Omental fat pad (tissue), 4 donors: ENCODE measurements around the gene SCYL2. TPM values are rescaled to one million over a fixed set of nuclear protein-coding genes. Genes with fewer than 3 reads are reported as not detected.

Experiments used
- ATAC-seq: fragments of 150-250 bp; one replicate; pipeline ENCODE4 v1.9.1; 2016; ENCODE audit warnings: mild to moderate bottlenecking, moderate library complexity; ENCODE audit not compliant: low FRiP score
- DNase-seq: peaks from one replicate; pipeline ENCODE4 v3.0.0-alpha.2; 2019; ENCODE audit warnings: low spot score
- CTCF ChIP-seq, 3 donors: fragments of 450-650 bp; IDR thresholded peaks; one replicate each; pipeline ENCODE4 v1.5.1; 2016 to 2017; ENCODE audit warnings: antibody characterized with exemption in 3 of 3, mild to moderate bottlenecking in 3 of 3, moderate library complexity in 2 of 3
- total RNA-seq, 4 donors: library from RNA; depleted of rRNA; stranded (reverse); fragments of >200 nt; gene quantifications; one replicate each; pipeline ENCODE4 v1.1.0, GENCODE V29; 2016

The SCYL2 gene
- total RNA-seq, 4 donors from 2014 or later = 30.1 to 42.6 (median 38.2) TPM

- ATAC-seq (peak; percentile 39), DNase-seq (no peak)
- no peak for TF ChIP-seq CTCF (IDR thresholded peaks at IDR 0.05)
Observed at GRCh38 chr12:100234166-100234565, 32.8 kb upstream of the SCYL2 start.

GRCh38 chr12:100234591-100235304 is 32.2 kb upstream of the SCYL2 start:
- no peak for DNase-seq
- peak in 1 of 3 donors; percentile 15 for TF ChIP-seq CTCF (IDR thresholded peaks at IDR 0.05)
- peak; percentile 71 for ATAC-seq

- DNase-seq (no peak), ATAC-seq (no peak)
- TF ChIP-seq CTCF (IDR thresholded peaks at IDR 0.05) = no peak
Observed at GRCh38 chr12:100238801-100239200, 28.2 kb upstream of the SCYL2 start.

GRCh38 chr12:100239589-100239988 is 27.4 kb upstream of the SCYL2 start:
- ATAC-seq (no peak), DNase-seq (no peak)
- no peak for TF ChIP-seq CTCF (IDR thresholded peaks at IDR 0.05)

- TF ChIP-seq CTCF (IDR thresholded peaks at IDR 0.05) = no peak
- ATAC-seq = no peak
Observed at GRCh38 chr12:100243137-100243536, 23.8 kb upstream of the SCYL2 start.

GRCh38 chr12:100247765-100248164 is 19.2 kb upstream of the SCYL2 start:
- no peak for TF ChIP-seq CTCF (IDR thresholded peaks at IDR 0.05)
- DNase-seq (no peak), ATAC-seq (no peak)

More at GRCh38 chr12:100243137-100243536, 23.8 kb upstream of the SCYL2 start:
- no peak for DNase-seq

GRCh38 chr12:100248886-100249285 is 18.1 kb upstream of the SCYL2 start:
- ATAC-seq = no peak
- no peak for DNase-seq
- no peak for TF ChIP-seq CTCF (IDR thresholded peaks at IDR 0.05)
